Stimulated activated CD4-positive, alpha-beta T cell treated with anti-CD3 and anti-CD28 coated beads, Interleukin-4, amount 100 ng/mL, for 1 hour (primary cell): ENCODE results near the gene SPON1.

ENCODE experiments used
- DNase-seq: peaks from one replicate; pipeline ENCODE4 v3.0.0-alpha.2; 2020

SPON1 gene

GRCh38 chr11:14300661-14301304 lies 338.3 kb downstream of the SPON1 start:
- DNase-seq, result peak; percentile 23

GRCh38 chr11:14304601-14305000 lies 342.1 kb downstream of the SPON1 start:
- DNase-seq, result no peak

- no peak for DNase-seq
Observed at GRCh38 chr11:14305649-14306048, 343.1 kb downstream of the SPON1 start.

GRCh38 chr11:14306481-14306880 lies 344.0 kb downstream of the SPON1 start:
- DNase-seq, result no peak

- DNase-seq, result no peak
Observed at GRCh38 chr11:14308114-14308896, 345.8 kb downstream of the SPON1 start.

GRCh38 chr11:14308897-14309387 lies 346.4 kb downstream of the SPON1 start:
- no peak for DNase-seq

- DNase-seq, result no peak
Observed at GRCh38 chr11:14309425-14310192, 347.1 kb downstream of the SPON1 start.

GRCh38 chr11:14310679-14311078 lies 348.2 kb downstream of the SPON1 start:
- DNase-seq, result no peak

- DNase-seq, result no peak
Observed at GRCh38 chr11:14312736-14313438, 350.4 kb downstream of the SPON1 start.

GRCh38 chr11:14314127-14314526 lies 351.6 kb downstream of the SPON1 start:
- DNase-seq, result no peak

- no peak for DNase-seq
Observed at GRCh38 chr11:14315130-14315529, 352.6 kb downstream of the SPON1 start.
